H1 (cell line): ENCODE data around the gene LRRC28. TPM values are rescaled to one million over a fixed set of nuclear protein-coding genes. Genes with fewer than 3 reads are reported as not detected.

Experiments used
- CTCF ChIA-PET: fragments of 300-600 bp; sonication (Branson Sonifier 250); formaldehyde crosslinking; loops from one replicate; lab custom pipeline; 2021; ENCODE audit not compliant: partially characterized antibody; lab: Charles Lee
- POLR2A ChIA-PET: fragments of 300-600 bp; sonication (Branson Sonifier 250); formaldehyde crosslinking; loops from one replicate; lab custom pipeline; 2021; ENCODE audit warnings: inconsistent platforms; ENCODE audit not compliant: partially characterized antibody; lab: Charles Lee
- DNase-seq, 2 experiments: peaks; one replicate each; pipeline versions ENCODE4 v3.0.0 to v3.0.0-alpha.2; 2010 to 2022; ENCODE audit warnings: low spot score in 2 of 2, low read depth in 1 of 2, mixed read lengths in 1 of 2
- FAIRE-seq: peaks from 2 replicates; lab custom pipeline; 2011; peaks lifted over from hg19 to GRCh38; lab: Jason Lieb, UNC
- H2AFZ ChIP-seq: 2 replicates; pipeline ENCODE4 v1.8.1; 2012; ENCODE audit warnings: low read length, inconsistent platforms
- H2AK5ac ChIP-seq: 2 replicates; pipeline ENCODE4 v1.6.1; 2013; ENCODE audit warnings: low read depth, low read length
- H2BK120ac ChIP-seq: replicated peaks from 2 replicates; pipeline ENCODE3; 2013; ENCODE audit warnings: low read depth, low read length, inconsistent platforms
- H2BK12ac ChIP-seq: 2 replicates; pipeline ENCODE4 v1.6.1; 2013; ENCODE audit warnings: low read depth, low read length
- H2BK15ac ChIP-seq: 2 replicates; pipeline ENCODE4 v1.6.1; 2013; ENCODE audit warnings: low read length
- H2BK20ac ChIP-seq: 2 replicates; pipeline ENCODE4 v1.6.1; 2013; ENCODE audit warnings: low read length
- H2BK5ac ChIP-seq: 2 replicates; pipeline ENCODE4 v1.6.1; 2013; ENCODE audit warnings: low read depth, low read length
- H3K14ac ChIP-seq: 2 replicates; pipeline ENCODE4 v1.6.1; 2013; ENCODE audit warnings: inconsistent platforms; ENCODE audit not compliant: insufficient read length
- H3K18ac ChIP-seq: 2 replicates; pipeline ENCODE4 v1.6.1; 2013; ENCODE audit warnings: low read length; ENCODE audit errors: extremely low read depth
- H3K23ac ChIP-seq: 2 replicates; pipeline ENCODE4 v1.6.1; 2013; ENCODE audit warnings: inconsistent platforms; ENCODE audit not compliant: insufficient read length
- H3K23me2 ChIP-seq: 2 replicates; pipeline ENCODE4 v1.6.1; 2013; ENCODE audit warnings: low read depth, low read length
- H3K27ac ChIP-seq: 2 replicates; pipeline ENCODE4 v1.6.1; 2011; ENCODE audit warnings: low read depth, low read length, inconsistent platforms
- H3K27me3 ChIP-seq, 4 experiments: replicated peaks in 1 of 4; 1 replicate in 1 of 4; 2 replicates in 3 of 4; pipeline versions ENCODE4 v1.6.1 to v1.8.1; 2011 to 2013; ENCODE audit warnings: low read length in 3 of 4, mild to moderate bottlenecking in 3 of 4, inconsistent platforms in 2 of 4, mixed read lengths in 2 of 4, moderate library complexity in 1 of 4; ENCODE audit not compliant: control insufficient read depth in 3 of 4, insufficient read depth in 3 of 4; ENCODE audit errors: extremely low read depth in 1 of 4
- H3K36me3 ChIP-seq, 4 experiments: 2 replicates each; pipeline versions ENCODE4 v1.6.1 to v1.8.1; 2011 to 2013; ENCODE audit warnings: mild to moderate bottlenecking in 4 of 4, low read length in 3 of 4, moderate library complexity in 2 of 4, control low read depth in 1 of 4, inconsistent platforms in 1 of 4; ENCODE audit not compliant: insufficient read depth in 4 of 4, control insufficient read depth in 2 of 4
- H3K4ac ChIP-seq: replicated peaks from 2 replicates; pipeline ENCODE3; 2013; ENCODE audit warnings: low read length, low read depth, mixed read lengths, inconsistent platforms; ENCODE audit not compliant: insufficient read length
- H3K4me1 ChIP-seq, 4 experiments: replicated peaks in 1 of 4; 1 replicate in 1 of 4; 2 replicates in 3 of 4; pipeline versions ENCODE4 v1.6.1 to v1.8.1; 2011 to 2013; ENCODE audit warnings: low read length in 3 of 4, inconsistent platforms in 2 of 4, mixed read lengths in 1 of 4; ENCODE audit not compliant: insufficient read depth in 4 of 4, control insufficient read depth in 3 of 4
- H3K4me2 ChIP-seq, 2 experiments: 2 replicates each; pipeline versions ENCODE4 v1.6.1 to v1.8.1; 2011 to 2013; ENCODE audit warnings: low read depth in 2 of 2, low read length in 2 of 2, control low read depth in 1 of 2, inconsistent platforms in 1 of 2, mild to moderate bottlenecking in 1 of 2; ENCODE audit not compliant: insufficient read depth in 1 of 2
- H3K4me3 ChIP-seq, 4 experiments: fragments of 200-600, 300-600 bp in 1 of 4; sonication (generic), shearing (Covaris generic), sonication (Bioruptor Twin) in 1 of 4; 2 replicates each; pipeline versions ENCODE4 v1.5.1 to v1.8.1; 2011 to 2016; ENCODE audit warnings: low read length in 4 of 4, low read depth in 3 of 4, control low read depth in 2 of 4, inconsistent platforms in 2 of 4, mild to moderate bottlenecking in 2 of 4, mixed read lengths in 1 of 4, moderate library complexity in 1 of 4; ENCODE audit not compliant: insufficient read depth in 2 of 4; ENCODE audit errors: extremely low read depth in 1 of 4
- H3K56ac ChIP-seq: replicated peaks from 2 replicates; pipeline ENCODE3; 2013; ENCODE audit warnings: low read depth, mild to moderate bottlenecking, mixed read lengths, low read length, inconsistent platforms; ENCODE audit not compliant: insufficient read length
- H3K79me1 ChIP-seq: 2 replicates; pipeline ENCODE4 v1.6.1; 2013; ENCODE audit warnings: low read depth, low read length, control low read depth
- H3K79me2 ChIP-seq, 2 experiments: 2 replicates each; pipeline versions ENCODE4 v1.6.1 to v1.8.1; 2012 to 2013; ENCODE audit warnings: low read length in 2 of 2, mild to moderate bottlenecking in 2 of 2, inconsistent platforms in 1 of 2; ENCODE audit not compliant: insufficient read depth in 2 of 2, control insufficient read depth in 1 of 2
- H3K9ac ChIP-seq, 4 experiments: replicated peaks in 1 of 4; 1 replicate in 1 of 4; 2 replicates in 3 of 4; pipeline versions ENCODE4 v1.6.1 to v1.8.1; 2011 to 2013; ENCODE audit warnings: low read depth in 3 of 4, low read length in 3 of 4, control low read depth in 2 of 4, mild to moderate bottlenecking in 2 of 4, moderate library complexity in 2 of 4, inconsistent platforms in 1 of 4; ENCODE audit errors: extremely low read depth in 1 of 4
- H3K9me3 ChIP-seq, 2 experiments: 2 replicates each; pipeline versions ENCODE4 v1.6.1 to v1.8.1; 2012 to 2013; ENCODE audit warnings: mild to moderate bottlenecking in 2 of 2, moderate library complexity in 2 of 2, control low read depth in 1 of 2, inconsistent platforms in 1 of 2, low read depth in 1 of 2, low read length in 1 of 2, mixed read lengths in 1 of 2; ENCODE audit not compliant: insufficient read depth in 2 of 2
- H4K20me1 ChIP-seq, 2 experiments: replicated peaks in 1 of 2; 2 replicates each; pipeline versions ENCODE3 to v1.8.1; 2011 to 2013; ENCODE audit warnings: inconsistent platforms in 2 of 2, low read length in 2 of 2, mild to moderate bottlenecking in 1 of 2; ENCODE audit not compliant: insufficient read depth in 2 of 2, control insufficient read depth in 1 of 2
- H4K5ac ChIP-seq: 2 replicates; pipeline ENCODE4 v1.6.1; 2013; ENCODE audit warnings: low read length, low read depth, mixed read lengths, inconsistent platforms; ENCODE audit not compliant: insufficient read length
- H4K8ac ChIP-seq: 2 replicates; pipeline ENCODE4 v1.8.0; 2013; ENCODE audit warnings: mild to moderate bottlenecking, moderate library complexity, low read length, inconsistent platforms; ENCODE audit not compliant: insufficient read depth; ENCODE audit errors: extremely low read depth
- H4K91ac ChIP-seq: replicated peaks from 2 replicates; pipeline ENCODE3; 2013; ENCODE audit warnings: low read length, mixed read lengths, inconsistent platforms; ENCODE audit not compliant: insufficient read length
- KDM1A ChIP-seq: fragments of 200-600, 300-600 bp; sonication (generic); IDR thresholded peaks from 2 replicates; pipeline ENCODE4 v1.7.1; 2016; ENCODE audit warnings: mild to moderate bottlenecking, low read length, borderline replicate concordance
- TBP ChIP-seq: IDR thresholded peaks from 2 replicates; pipeline ENCODE4 v1.6.1; 2011; ENCODE audit warnings: low read depth, low read length, improper control_type of control experiment
- WGBS, 2 experiments: shearing (Covaris generic) in 1 of 2; methylation state at CpG; one replicate each; pipeline versions ENCODE4 v1.1.6 to v1.1.7; 2013 to 2015; ENCODE audit warnings: low lambda C conversion rate in 2 of 2, mixed read lengths in 2 of 2, inconsistent platforms in 1 of 2, low coverage in 1 of 2, missing lambda C conversion rate in 1 of 2; ENCODE audit not compliant: insufficient replicate concordance in 2 of 2, insufficient coverage in 1 of 2, insufficient read length in 1 of 2; ENCODE audit errors: extremely low coverage in 1 of 2, missing lambda C conversion rate in 1 of 2; 5-methylcytosine and 5-hydroxymethylcytosine counted together
- polyA plus RNA-seq, 7 experiments: library from polyadenylated mRNA; depleted of rRNA in 3 of 7; stranded (reverse) in 5 of 7; unstranded in 2 of 7; fragments of >200 nt in 5 of 7; fragments of 200-250 nt in 2 of 7; gene quantifications; 1 replicate in 5 of 7; 2 replicates in 1 of 7; 4 replicates in 1 of 7; pipeline versions ENCODE4 v1.2.1 to v1.2.3, GENCODE V29; 2011 to 2013; ENCODE audit warnings: missing spikeins in 2 of 7, mixed read lengths in 2 of 7
- total RNA-seq: library from RNA; stranded (reverse); fragmentation: NEBNext Ultra II Directional; extraction: Animal tissue kit (Norgen Biotek cat#: 25700); gene quantifications from 2 replicates; pipeline ENCODE4 v1.2.1, GENCODE V29; 2021

LRRC28 gene
- total and polyA plus RNA-seq, 2 of the 8 experiments (the other 6 are each of a cell fraction or from before 2014, with no cell fraction given): 20.2 to 23.3 TPM

- Histone ChIP-seq H2BK120ac (no peak overlapping the region), H3K14ac (no peak overlapping the region), H4K8ac (no peak overlapping the region), H3K27me3 (no peaks in the 10 kb centered on the region), H3K4me2 (no peak overlapping the region), H4K91ac (no peak overlapping the region), H4K5ac (no peak overlapping the region), H3K4ac (no peak overlapping the region), H3K27ac (no peak overlapping the region), H2BK20ac (no peak overlapping the region), H3K18ac (no peak overlapping the region), H3K4me3 (no peak overlapping the region), H3K4me1 (peaks cover 0 to 3% (median under 1%) of the 10 kb centered on the region in 4 experiments; a peak in 3 of 7 replicates), H2BK5ac (no peak overlapping the region), H3K23ac (no peak overlapping the region), H2BK12ac (no peak overlapping the region), H3K79me2 (no peaks in the 10 kb centered on the region), H3K36me3 (no peaks in the 10 kb centered on the region; a peak in 1 of 8 replicates), H2AFZ (no peak overlapping the region), H4K20me1 (no peaks in the 10 kb centered on the region), H3K9me3 (peaks cover 4 to 7% of the 10 kb centered on the region in 2 experiments; a peak in 3 of 4 replicates), H3K79me1 (no peaks in the 10 kb centered on the region), H3K9ac (no peak overlapping the region), H2AK5ac (no peak overlapping the region), H3K56ac (no peak overlapping the region), H2BK15ac (no peak overlapping the region), H3K23me2 (no peaks in the 10 kb centered on the region)
- ChIA-PET POLR2A (no interaction called here), CTCF (no interaction called here)
- DNase-seq (no peak), FAIRE-seq (no peak)
- WGBS, 2 experiments: 92% methylated on average over 3 of the region's 3 CpGs; no CpG with 5 or more reads in 1 of the 2 experiments
- TF ChIP-seq TBP (no peak), KDM1A (0 out of 2 replicates have a peak, but pooled peaks have one; percentile 55)
Observed at GRCh38 chr15:99312794-99313193, 61.5 kb downstream of the LRRC28 start.
